Fibroblast of villous mesenchyme (primary cell): ENCODE measurements around the gene HIPK4. TPM values are rescaled to one million over a fixed set of nuclear protein-coding genes. Genes with fewer than 3 reads are reported as not detected.
"Not testable (repeated sequence)": the region's sequence is repeated elsewhere in the genome, so short reads cannot be mapped to it uniquely, and the experiment has no call there.

Source experiments
- DNase-seq: peaks from one replicate; pipeline ENCODE4 v3.0.0-alpha.2; 2010; ENCODE audit warnings: low read depth
- H3K4me3 ChIP-seq: 2 replicates; pipeline ENCODE4 v1.5.1; 2011; ENCODE audit warnings: low read depth, mild to moderate bottlenecking, low read length
- total RNA-seq: library from RNA; depleted of rRNA; stranded (reverse); fragments of >200 nt; gene quantifications from 2 replicates; pipeline ENCODE4 v1.2.3, GENCODE V29; 2012
- TF ChIP-seq, protein P1 (sequence below): IDR thresholded peaks from 2 replicates; pipeline ENCODE4 v1.5.1; 2012; ENCODE audit warnings: low read depth, mild to moderate bottlenecking, low read length; ENCODE audit not compliant: insufficient read depth

Gene HIPK4
- total RNA-seq, 1 donor: under 0.01 TPM

DNA sequence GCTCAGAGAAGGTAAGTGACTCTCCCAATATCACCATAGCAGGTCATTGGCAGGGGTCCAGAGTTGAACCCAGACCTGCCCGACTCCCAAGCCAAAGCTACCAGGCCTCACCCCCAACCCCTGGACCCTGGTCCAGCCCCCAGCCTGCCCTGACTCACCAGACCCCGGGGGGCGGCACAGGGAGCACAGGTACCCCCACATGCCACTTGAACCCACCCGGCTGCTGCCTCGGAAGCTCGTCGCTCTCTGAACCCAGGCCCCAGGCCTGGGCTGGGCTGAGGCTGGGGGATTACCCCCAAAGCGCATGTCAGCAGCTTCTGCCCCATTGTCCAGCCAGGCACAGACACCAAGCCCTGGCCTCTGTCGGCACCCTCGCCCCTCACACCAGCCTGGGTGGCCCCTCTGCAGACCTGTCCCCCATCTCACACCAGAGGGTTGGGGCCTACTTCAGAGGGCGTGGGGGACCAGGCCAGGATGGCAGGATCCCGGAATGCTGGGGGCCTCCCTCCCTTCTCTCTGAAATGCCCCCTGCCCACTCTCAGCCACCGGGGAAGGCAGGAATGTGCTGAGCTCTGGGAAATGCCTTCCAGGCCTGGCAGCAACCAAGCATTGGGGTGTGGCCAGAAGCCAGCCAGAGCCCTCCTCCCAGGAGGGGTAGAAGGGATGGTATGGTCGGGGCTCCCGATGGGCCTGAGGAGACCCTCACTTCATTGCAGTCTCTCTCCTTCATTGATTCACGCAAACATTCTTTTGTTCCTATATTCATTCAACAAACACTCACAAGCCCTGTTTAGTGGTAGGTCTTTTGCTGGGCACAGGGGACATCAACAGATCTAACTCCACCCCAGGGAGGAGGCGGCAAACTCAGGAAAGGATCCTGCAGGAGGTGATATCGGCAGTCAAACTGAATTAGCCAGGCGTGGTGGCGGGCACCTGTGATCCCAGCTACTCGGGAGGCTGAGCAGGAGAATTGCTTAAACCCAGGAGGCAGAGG, 24.9 kb upstream of the HIPK4 start:
- no peak for DNase-seq
- no peak overlapping the region for H3K4me3 ChIP-seq
- TF ChIP-seq, protein P1, sequence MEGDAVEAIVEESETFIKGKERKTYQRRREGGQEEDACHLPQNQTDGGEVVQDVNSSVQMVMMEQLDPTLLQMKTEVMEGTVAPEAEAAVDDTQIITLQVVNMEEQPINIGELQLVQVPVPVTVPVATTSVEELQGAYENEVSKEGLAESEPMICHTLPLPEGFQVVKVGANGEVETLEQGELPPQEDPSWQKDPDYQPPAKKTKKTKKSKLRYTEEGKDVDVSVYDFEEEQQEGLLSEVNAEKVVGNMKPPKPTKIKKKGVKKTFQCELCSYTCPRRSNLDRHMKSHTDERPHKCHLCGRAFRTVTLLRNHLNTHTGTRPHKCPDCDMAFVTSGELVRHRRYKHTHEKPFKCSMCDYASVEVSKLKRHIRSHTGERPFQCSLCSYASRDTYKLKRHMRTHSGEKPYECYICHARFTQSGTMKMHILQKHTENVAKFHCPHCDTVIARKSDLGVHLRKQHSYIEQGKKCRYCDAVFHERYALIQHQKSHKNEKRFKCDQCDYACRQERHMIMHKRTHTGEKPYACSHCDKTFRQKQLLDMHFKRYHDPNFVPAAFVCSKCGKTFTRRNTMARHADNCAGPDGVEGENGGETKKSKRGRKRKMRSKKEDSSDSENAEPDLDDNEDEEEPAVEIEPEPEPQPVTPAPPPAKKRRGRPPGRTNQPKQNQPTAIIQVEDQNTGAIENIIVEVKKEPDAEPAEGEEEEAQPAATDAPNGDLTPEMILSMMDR: no peak

DNA sequence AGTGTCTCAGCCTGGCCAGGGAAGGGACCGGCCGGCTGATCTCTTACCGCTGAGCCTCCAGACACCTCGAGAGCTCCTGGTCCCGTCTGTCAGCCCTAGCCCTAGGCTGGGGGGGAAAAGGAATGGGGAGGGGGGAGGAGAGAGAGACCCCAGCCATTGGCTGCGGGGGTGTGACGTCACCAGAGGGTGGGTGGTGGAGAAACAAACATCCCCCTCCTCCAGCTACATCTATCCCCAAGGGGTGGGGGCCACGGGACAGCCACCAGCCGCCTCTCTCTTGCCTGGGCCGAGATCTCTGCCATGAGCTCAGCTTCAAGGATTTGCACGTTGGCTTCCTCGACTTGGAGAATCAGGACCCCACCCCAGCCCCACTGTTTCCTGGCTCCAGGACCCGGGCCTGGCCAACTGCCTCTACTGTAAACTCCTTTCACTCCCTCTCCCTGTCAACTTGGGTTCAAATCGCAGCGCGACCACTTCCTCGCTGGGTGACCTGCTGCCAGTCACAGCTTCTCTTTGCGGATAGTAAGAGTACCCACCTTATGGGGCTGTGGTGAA, 23.4 kb upstream of the HIPK4 start, which contains the start of gene PRX:
PRX (minus strand) TSS at position 88 of the 555 bp plus-strand sequence. CDS start 5,446 bp downstream, outside the sequence.
- no peak within 1 kb of the TSS for H3K4me3 ChIP-seq
- TF ChIP-seq, protein P1: no peak
- no peak for DNase-seq

DNA sequence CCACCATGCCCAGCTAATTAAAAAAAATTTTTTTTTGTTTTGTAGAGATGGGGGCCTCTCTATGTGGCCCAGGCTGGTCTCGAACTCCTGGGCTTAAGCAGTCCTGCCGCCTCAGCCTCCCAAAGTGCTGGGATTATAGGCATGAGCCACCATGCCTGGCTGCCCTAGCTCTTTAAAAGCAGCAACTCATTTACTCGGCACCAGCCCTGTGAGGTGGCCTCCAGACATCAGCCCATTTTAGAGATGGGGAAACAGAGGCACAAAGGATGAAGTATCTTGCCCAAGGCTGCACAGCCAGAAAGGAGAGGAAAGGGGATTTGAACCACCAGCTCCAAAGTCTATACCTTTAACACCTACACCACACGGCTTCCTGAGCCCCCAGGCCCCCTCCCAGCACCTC, 22.9 kb upstream of the HIPK4 start:
- H3K4me3 ChIP-seq: no peak overlapping the region
- no peak for DNase-seq
- TF ChIP-seq, protein P1: no peak

DNA sequence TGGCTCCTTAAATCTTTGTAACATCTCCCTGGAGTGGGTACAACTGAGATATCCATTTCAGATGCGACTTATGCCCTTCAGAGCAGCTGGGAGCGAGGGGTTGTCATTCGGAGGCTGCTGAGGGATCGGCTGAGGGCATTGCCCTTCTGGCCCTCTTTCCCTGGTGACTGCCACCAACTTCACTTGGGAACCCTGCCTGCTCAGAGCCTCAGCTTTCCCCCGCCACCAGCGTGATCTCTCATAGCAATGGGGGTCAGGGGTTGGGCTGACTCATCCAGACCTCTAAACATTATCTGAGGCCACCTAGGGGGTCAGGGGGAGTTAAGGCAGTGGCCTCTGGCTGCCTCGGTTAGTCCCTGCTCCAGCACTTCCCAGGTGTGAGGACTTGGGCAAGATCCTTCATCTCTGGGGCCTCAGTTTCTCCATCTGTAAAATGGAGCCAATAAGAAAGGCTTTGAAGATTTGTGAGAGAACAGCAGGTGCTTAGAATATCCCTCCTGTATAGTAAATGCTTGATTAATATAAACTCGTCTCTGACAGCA, 22.0 kb upstream of the HIPK4 start:
- no peak for DNase-seq
- H3K4me3 ChIP-seq: no peak overlapping the region
- TF ChIP-seq, protein P1: no peak

DNA sequence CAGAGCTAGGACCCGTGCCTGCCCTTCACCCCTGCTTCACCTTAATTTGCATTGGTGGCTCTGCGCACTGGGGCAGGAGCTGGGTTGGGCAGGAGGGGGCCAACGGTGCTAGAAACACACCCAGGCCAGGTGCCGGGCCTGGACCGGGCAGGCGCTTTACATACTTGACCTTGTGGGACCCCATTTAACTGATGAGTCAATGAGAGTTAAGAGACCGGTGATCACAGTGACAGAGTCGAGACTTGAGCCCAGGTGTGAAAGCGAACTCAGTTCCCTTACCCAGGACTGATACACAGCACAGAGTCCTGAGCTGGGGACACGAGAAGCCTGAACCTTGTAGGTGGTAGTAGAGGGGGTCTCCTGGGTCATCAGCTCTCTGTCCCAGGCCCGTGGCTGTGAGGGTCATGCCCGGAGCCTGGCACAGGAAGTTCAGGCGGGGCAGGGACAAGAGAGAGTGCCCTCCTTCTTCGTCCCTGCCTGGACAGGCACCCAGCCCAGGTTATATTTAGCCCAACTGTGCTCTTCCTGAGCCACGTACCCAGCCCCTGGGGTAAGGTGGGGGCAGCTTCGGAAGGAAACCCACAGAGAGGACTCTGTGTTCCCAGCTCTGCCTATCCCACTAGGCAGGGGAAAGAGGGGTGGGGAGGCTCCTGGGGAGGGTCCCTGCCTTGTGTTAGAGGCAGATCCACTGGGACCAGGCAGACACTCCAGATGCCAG, 21.3 kb upstream of the HIPK4 start:
- no peak for DNase-seq
- TF ChIP-seq, protein P1: no peak
- no peak overlapping the region for H3K4me3 ChIP-seq

DNA sequence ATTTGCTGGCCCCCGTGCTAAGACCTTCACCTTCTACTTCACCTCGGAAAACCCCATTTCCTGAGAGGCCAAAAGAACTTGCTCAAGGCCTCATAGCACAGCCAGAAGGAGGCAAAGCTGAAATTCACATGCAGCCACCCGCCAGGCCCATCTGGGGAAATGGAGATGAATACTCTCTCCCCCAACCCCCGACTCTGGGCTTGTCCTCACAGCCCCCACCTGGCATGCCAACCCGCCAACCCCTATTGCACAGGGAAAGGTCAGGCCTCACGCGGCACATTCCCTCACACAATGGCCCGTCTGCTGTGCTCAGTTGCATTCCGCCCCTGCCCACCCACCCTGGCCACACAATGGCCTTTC, 20.0 kb upstream of the HIPK4 start:
- TF ChIP-seq, protein P1: no peak
- DNase-seq: no peak
- no peak overlapping the region for H3K4me3 ChIP-seq

DNA sequence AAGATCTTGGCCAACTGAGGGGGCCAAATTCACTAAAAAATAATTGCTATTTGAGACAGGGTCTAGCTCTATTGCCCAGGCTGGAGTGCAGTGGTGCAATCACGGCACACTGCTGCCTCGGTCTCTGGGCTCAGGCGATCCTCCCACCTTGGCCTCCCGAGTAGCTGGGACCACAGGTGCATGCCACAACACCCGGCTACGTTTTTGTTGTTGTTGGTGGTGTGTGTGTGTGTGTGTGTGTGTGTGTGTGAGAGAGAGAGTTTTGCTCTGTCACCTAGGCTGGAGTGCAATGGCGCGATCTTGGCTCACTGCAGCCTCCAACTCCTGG, 18.6 kb upstream of the HIPK4 start:
- H3K4me3 ChIP-seq, DNase-seq: not testable (repeated sequence)
